Stimulated activated CD8-positive, alpha-beta memory T cell treated with anti-CD3 and anti-CD28 coated beads, Interleukin-15, amount 100 ng/mL, for 4 hours (primary cell): ENCODE data around the gene PDE11A.
A peak's percentile ranks its signal among the peaks of the same experiment; 100 is the strongest.

Experiments used
- DNase-seq, 2 donors: peaks; one replicate each; pipeline ENCODE4 v3.0.0-alpha.2; 2020; ENCODE audit warnings: low read depth in 2 of 2

PDE11A gene

GRCh38 chr2:177633111-177633510 lies 439.5 kb downstream of the PDE11A start:
- DNase-seq = no peak

- no peak for DNase-seq
Measured at GRCh38 chr2:177631680-177632079, 440.9 kb downstream of the PDE11A start.

GRCh38 chr2:177629357-177630024 lies 443.1 kb downstream of the PDE11A start:
- no peak for DNase-seq

- no peak for DNase-seq
Measured at GRCh38 chr2:177628831-177629230, 443.7 kb downstream of the PDE11A start.

GRCh38 chr2:177625744-177626650 lies 446.6 kb downstream of the PDE11A start:
- no peak for DNase-seq

GRCh38 chr2:177622521-177622920 lies 450.1 kb downstream of the PDE11A start:
- no peak for DNase-seq

- no peak for DNase-seq
Measured at GRCh38 chr2:177619986-177620385, 452.6 kb downstream of the PDE11A start.

- DNase-seq = no peak
Measured at GRCh38 chr2:177619461-177619860, 453.1 kb downstream of the PDE11A start.

- DNase-seq = peak; percentile 68 to 79
Measured at GRCh38 chr2:177618255-177619253, 454.0 kb downstream of the PDE11A start.

- no peak for DNase-seq
Measured at GRCh38 chr2:177617849-177618248, 454.7 kb downstream of the PDE11A start.

GRCh38 chr2:177616731-177617130 lies 455.8 kb downstream of the PDE11A start:
- no peak for DNase-seq

GRCh38 chr2:177616066-177616465 lies 456.5 kb downstream of the PDE11A start:
- no peak for DNase-seq

GRCh38 chr2:177612659-177613058 lies 459.9 kb downstream of the PDE11A start:
- DNase-seq = no peak

- DNase-seq = no peak
Measured at GRCh38 chr2:177611310-177611886, 461.2 kb downstream of the PDE11A start.

GRCh38 chr2:177610813-177611212 lies 461.8 kb downstream of the PDE11A start:
- DNase-seq = no peak

GRCh38 chr2:177606636-177607035 lies 465.9 kb downstream of the PDE11A start:
- DNase-seq = no peak

- DNase-seq = no peak
Measured at GRCh38 chr2:177604271-177605065, 468.1 kb downstream of the PDE11A start.

GRCh38 chr2:177603768-177604167 lies 468.8 kb downstream of the PDE11A start:
- no peak for DNase-seq

- no peak for DNase-seq
Measured at GRCh38 chr2:177603181-177603580, 469.4 kb downstream of the PDE11A start.

- no peak for DNase-seq
Measured at GRCh38 chr2:177602611-177603164, 469.9 kb downstream of the PDE11A start.
